ENCODE data around the gene GREM2. TPM values are rescaled to one million over a fixed set of nuclear protein-coding genes. Genes with fewer than 3 reads are reported as not detected.

The GREM2 gene
- total RNA-seq, 4 donors from 2014 or later, result 1.8 to 8.9 (median 3.3) TPM

DNA sequence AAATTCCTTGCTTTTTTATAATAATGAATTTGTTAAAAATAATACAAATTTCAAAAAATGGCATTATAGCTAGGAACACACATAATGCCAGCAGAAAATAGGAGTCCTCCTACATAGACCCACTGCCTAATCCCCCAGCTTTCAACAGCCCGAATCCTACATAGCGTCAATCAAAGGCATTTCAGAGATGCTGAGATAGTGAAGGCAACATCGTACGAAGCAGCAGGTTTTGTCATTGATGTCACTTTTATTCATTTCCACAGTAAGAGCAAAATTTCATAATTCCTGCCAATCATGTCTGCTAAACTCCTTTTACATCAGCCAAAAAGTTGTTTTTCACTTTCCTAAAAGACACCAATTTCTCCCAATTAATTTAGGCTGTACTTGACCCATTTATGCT is 94.1 kb downstream of the GREM2 start:
- H3K4me3 ChIP-seq, result no peak overlapping the region
- H3K27me3 ChIP-seq, result no peaks in the 10 kb centered on the region
- no peak for TF ChIP-seq POLR2AphosphoS5 (IDR thresholded peaks at IDR 0.05)
- no peak for TF ChIP-seq CTCF (IDR thresholded peaks at IDR 0.05)
- no peak for TF ChIP-seq EP300 (IDR thresholded peaks at IDR 0.05)
- no peak for TF ChIP-seq POLR2A (IDR thresholded peaks at IDR 0.05)
- no peak overlapping the region for H3K27ac ChIP-seq
- no peaks in the 10 kb centered on the region for H3K36me3 ChIP-seq
- no peak for ATAC-seq
- 89 to 94% methylated on average over 4 of the region's 4 CpGs for WGBS, 2 donors (ENCODE audit: low coverage in 1 of 2)
- no peaks in the 10 kb centered on the region for H3K4me1 ChIP-seq
- no peaks in the 10 kb centered on the region for H3K9me3 ChIP-seq

GRCh38 chr1:240516069-240516468 is 95.9 kb downstream of the GREM2 start:
- Histone ChIP-seq H3K36me3 (no peaks in the 10 kb centered on the region), H3K4me3 (no peak overlapping the region), H3K27me3 (no peaks in the 10 kb centered on the region), H3K4me1 (no peaks in the 10 kb centered on the region), H3K9me3 (no peaks in the 10 kb centered on the region), H3K27ac (no peak overlapping the region)
- 91 to 100% methylated on average over 1 to 2 of the region's 2 CpGs for WGBS, 2 donors (ENCODE audit: low coverage in 1 of 2)
- TF ChIP-seq CTCF (IDR thresholded peaks at IDR 0.05) (no peak), EP300 (IDR thresholded peaks at IDR 0.05) (no peak), POLR2AphosphoS5 (IDR thresholded peaks at IDR 0.05) (no peak), POLR2A (IDR thresholded peaks at IDR 0.05) (no peak)
- ATAC-seq, result no peak

- TF ChIP-seq CTCF (IDR thresholded peaks at IDR 0.05) (no peak), EP300 (IDR thresholded peaks at IDR 0.05) (no peak), POLR2AphosphoS5 (IDR thresholded peaks at IDR 0.05) (no peak), POLR2A (IDR thresholded peaks at IDR 0.05) (no peak)
- no peaks in the 10 kb centered on the region for H3K27me3 ChIP-seq
- no peak overlapping the region for H3K4me3 ChIP-seq
- 80 to 88% methylated on average over 1 of the region's 1 CpG for WGBS, 2 donors (ENCODE audit: low coverage in 1 of 2)
- ATAC-seq, result no peak
- H3K4me1 ChIP-seq, result no peaks in the 10 kb centered on the region
- no peaks in the 10 kb centered on the region for H3K9me3 ChIP-seq
- H3K36me3 ChIP-seq, result no peaks in the 10 kb centered on the region
- no peak overlapping the region for H3K27ac ChIP-seq
Observed at GRCh38 chr1:240515505-240515904, 96.5 kb downstream of the GREM2 start.

DNA sequence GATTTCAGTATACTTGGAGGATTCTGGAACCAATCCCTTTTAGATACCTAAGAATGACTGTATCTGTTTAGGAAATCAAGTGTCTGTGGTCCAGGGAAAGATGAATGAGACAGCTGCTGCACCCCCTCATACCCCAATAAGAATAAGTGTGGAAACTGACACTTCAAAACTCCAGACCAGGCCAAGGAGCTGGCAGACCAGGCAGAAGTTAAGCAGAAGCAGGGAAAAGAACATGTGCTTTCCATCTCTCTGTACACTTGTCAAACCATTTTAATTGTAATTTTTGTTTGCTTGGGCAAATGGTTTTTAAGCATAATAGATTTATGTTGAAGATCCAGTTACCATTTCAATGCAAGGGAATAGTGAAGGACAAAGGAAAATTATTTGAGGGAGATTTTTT is 100.2 kb downstream of the GREM2 start:
- H3K27me3 ChIP-seq, result no peaks in the 10 kb centered on the region
- ATAC-seq, result no peak
- no peak overlapping the region for H3K27ac ChIP-seq

More for the DNA sequence above, 100.2 kb downstream of the GREM2 start:
- Histone ChIP-seq H3K9me3 (no peaks in the 10 kb centered on the region), H3K36me3 (no peaks in the 10 kb centered on the region), H3K4me3 (no peak overlapping the region), H3K4me1 (no peaks in the 10 kb centered on the region)
- TF ChIP-seq POLR2AphosphoS5 (IDR thresholded peaks at IDR 0.05) (no peak), CTCF (IDR thresholded peaks at IDR 0.05) (no peak), POLR2A (IDR thresholded peaks at IDR 0.05) (no peak), EP300 (IDR thresholded peaks at IDR 0.05) (no peak)

Measured in gastroesophageal sphincter (tissue), 4 donors.